GM18520 (cell line): ENCODE data around the gene SLC9A7.

Source experiments
- ATAC-seq: cut with Tn5 transposase; IDR thresholded peaks from one replicate; pipeline ENCODE4 v1.9.1; 2021; ENCODE audit not compliant: unreplicated experiment

Gene SLC9A7

DNA sequence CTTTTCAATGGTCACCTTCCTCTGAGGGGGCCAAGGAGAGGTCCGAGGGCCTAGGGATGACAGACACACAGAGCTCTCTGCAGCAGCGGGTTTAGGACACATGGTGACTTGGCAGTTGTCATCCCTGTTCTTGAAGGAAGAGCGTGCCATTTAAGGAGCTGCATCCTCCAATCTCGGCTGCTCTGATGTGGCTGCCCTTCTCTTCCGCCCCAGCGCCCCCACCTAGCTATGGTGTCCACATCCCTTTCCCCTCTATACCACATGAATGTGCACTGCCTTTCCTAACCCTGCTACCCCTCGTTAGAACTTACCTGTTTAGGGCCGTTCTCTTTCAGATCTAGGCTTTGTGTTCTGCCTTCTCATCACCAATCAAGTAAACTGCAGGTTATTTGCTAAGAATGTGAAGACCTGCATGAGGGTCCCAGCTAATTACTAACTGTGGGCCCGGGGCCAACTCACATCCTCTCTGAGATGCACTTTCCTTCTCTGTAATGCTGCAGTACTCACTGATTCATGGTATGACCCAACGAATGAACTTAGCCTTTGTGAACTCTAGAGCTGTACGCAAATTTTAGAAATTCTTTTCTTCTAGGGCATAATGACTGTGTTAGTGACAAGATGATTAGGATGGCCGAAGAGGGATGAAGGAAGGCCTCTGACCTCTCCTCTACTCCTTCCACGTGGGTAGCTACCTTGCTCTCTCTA lies 147.1 kb downstream of the SLC9A7 start:
- no peak for ATAC-seq

GRCh38 chrX:46610070-46610658 lies 148.8 kb downstream of the SLC9A7 start:
- no peak for ATAC-seq

DNA sequence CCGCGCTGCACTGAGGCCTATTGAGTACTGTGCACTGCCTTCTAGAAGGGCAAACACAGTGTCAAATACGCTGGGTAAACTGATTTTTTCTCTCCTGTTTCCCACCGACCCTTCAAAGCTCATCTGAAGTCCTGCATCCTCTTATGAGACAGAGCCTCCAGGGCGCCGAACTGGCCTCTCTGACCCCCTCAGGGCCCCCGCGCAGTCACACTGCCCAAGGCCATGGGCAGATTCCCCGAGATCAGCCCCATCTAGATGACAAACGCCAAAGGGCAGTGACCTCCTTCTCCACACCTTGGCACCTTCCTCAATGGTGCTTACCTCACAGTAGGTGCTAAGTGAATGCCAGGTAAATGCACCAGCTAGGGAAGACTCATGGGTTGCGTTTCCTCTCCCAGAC lies 151.0 kb downstream of the SLC9A7 start:
- no peak for ATAC-seq

DNA sequence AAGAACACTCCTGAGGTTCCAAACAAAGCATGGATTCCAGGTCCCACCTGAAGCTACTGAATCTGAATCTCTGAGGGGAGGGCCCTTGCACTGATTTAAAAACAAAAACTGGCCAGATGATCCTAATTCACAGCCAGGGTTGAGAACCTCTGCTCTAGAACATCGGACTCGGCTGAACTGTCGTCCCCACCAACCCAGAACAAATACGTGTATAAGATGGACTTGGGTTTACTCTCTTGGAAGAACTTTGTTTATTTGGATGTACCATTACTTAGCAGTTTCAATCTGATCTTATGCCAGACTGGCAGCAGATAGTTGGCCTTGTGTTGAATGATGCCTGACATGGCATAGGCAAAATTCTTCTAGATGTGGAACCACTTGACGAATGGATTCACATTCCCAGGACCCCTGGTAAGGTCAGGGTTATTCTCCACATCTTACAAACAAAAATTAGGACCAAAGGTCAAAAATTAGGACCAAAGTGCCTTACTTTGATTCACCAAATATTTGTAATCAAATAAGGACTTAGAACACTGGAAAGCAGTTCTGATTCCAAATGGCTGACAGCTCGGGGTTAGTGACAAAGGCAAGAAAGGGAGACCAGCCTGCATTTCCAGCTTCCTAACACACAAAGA lies 156.3 kb downstream of the SLC9A7 start:
- ATAC-seq, result no peak

- no peak for ATAC-seq
These were observed 157.6 kb downstream of the SLC9A7 start for GRCh38 chrX:46601283-46601682.

GRCh38 chrX:46599051-46599560 lies 159.8 kb downstream of the SLC9A7 start:
- ATAC-seq, result no peak

DNA sequence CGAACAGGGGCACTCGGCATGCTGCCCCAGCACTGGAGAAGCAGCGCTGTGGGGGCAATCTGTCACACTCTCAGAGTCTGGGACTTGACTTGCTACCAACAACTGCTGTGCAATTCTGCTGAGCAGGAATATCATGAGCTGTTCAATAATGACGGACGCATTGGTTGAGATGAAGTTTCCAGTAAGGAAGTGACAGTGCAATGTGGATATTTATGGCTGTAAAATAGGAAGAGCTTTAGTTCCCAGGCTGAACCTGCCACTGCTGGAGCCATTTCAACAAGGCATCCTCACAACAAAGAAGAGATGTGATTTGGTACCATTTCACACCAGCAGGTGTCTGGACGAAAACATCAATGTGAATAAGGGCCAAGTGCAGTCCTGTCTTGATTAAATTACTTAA lies 161.1 kb downstream of the SLC9A7 start:
- no peak for ATAC-seq

DNA sequence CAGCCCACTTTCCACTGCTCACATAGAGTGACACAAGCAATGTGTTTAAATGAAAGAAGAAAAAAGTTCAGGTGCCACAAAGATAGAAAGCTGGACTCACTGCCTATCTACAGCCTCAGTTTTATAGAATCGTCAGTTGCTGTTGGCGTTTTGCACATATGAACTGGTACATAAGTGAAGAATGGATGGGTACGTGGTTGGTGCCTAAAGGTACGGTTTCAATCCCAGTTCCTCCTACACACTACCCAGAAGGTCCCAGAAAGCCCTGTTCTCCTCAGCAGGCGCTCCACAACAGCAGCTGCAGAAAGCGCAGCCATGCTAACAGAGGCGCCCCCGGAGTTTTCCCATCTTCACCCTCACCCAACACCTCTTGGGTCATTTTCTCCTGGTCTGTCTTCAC lies 161.7 kb downstream of the SLC9A7 start:
- no peak for ATAC-seq

GRCh38 chrX:46595084-46595483 lies 163.8 kb downstream of the SLC9A7 start:
- ATAC-seq, result no peak

GRCh38 chrX:46589977-46590723 lies 168.8 kb downstream of the SLC9A7 start:
- ATAC-seq, result no peak

- ATAC-seq, result no peak
These were observed 170.7 kb downstream of the SLC9A7 start for GRCh38 chrX:46588263-46588662.

GRCh38 chrX:46587753-46588171 lies 171.2 kb downstream of the SLC9A7 start:
- ATAC-seq, result no peak

GRCh38 chrX:46587158-46587557 lies 171.8 kb downstream of the SLC9A7 start:
- peak; percentile 58 for ATAC-seq

DNA sequence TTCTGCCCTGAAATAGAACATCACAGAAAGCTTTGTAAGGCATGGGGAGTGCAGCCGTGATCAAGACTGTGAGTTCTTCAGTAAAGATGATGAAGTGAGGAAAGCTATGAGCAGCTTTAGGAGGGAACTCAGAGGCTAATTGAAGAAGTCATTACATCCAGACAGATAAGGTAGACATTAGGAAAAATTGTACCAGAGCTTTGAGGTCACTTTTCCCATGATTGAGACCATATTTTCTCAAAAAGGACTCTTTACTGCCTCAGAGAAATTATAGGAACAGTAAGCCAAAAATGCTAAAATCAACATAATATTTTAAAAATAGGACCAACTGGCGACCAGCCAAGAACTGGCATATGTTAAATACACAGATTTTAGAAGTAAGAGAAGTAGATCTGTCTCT lies 174.2 kb downstream of the SLC9A7 start:
- ATAC-seq, result no peak

DNA sequence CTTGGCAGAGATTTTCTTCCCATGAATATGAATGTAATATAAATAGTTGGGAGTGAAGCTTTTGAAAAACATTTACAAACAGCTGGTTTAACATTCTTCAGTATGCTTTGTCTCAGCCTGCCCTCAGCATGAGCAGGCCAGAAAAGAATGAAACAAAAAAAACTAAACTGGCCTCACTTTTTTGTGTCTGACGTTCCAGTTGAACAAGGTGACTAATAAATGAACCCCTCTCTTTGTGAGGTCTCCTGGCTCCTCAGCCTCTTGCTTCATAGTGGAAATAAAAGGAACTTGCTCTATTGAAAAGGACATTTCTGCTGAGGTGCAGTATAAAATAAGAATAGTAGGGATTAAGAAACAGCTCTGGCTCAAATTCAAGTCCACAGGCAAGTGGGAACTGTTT lies 176.0 kb downstream of the SLC9A7 start:
- ATAC-seq, result no peak

DNA sequence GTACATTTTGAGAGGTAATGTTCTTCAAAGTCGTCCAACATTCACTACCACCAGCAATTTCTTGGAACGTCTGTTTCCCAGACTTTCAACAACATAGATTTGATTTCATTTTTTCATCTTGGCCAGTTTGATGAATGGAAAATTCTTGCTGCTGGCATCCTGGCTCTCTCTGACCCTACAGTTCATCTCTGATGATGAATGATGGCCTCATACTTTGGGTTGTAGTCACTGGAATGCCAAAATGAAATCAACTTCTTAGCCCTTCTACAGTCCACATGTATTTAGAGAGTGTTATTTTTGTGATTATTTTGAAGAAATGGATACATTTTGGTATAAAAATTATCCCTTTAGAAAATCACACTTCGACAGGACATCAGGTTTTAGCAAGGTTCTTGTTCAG lies 176.6 kb downstream of the SLC9A7 start:
- ATAC-seq, result no peak

DNA sequence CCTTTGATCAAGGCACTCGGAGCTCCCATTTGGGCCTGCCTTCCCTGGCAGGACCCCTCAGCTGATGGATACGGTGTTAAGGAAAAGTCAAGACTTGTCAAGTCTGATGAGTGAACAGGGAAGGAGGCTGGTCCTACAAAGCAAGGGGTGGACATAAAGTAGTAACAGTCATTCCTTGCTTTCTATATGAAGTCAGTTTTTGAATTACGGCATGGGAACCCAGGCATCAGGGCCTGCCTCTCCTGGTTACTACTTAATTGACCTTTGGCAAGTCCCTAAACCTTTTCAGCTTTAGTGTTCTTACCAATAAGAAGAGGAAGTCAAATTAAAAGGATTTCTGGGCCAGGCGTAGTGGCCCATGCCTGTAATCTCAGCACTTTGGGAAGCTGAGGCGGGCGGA lies 178.3 kb downstream of the SLC9A7 start:
- no peak for ATAC-seq

- ATAC-seq, result no peak
These were observed 179.7 kb downstream of the SLC9A7 start for GRCh38 chrX:46579250-46579649.

GRCh38 chrX:46577221-46578005 lies 181.5 kb downstream of the SLC9A7 start:
- no peak for ATAC-seq

GRCh38 chrX:46576458-46576857 lies 182.5 kb downstream of the SLC9A7 start:
- no peak for ATAC-seq

- ATAC-seq, result no peak
These were observed 182.9 kb downstream of the SLC9A7 start for GRCh38 chrX:46575991-46576392.
